Measurements from ENCODE around the gene KIFBP.
A peak's percentile ranks its signal among the peaks of the same experiment; 100 is the strongest.

DNA sequence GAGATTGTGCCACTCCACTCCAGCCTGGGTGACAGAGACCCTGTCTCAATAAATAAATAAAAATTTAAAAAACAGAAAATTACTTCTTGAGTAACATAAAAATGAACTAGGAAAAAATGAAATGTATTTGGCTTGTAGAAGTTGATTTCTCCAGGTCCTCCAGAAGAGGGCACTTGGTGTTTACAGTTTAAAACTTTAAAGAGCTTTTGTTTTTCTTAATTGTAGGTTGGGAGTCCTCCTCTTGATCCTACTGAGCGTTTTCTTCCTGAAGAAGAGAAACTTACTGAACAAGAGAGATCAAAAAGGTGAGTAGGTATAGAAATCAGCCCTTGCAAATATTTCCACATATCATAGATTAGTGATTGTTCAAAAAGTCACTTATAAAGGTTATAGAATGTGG lies 16.2 kb downstream of the KIFBP start:
- TF ChIP-seq SP1 (IDR thresholded peaks at IDR 0.05; ENCODE audit: low read depth) = no peak
- TF ChIP-seq ZNF274 (IDR thresholded peaks at IDR 0.05; ENCODE audit: low read depth, low read length) = no peak
- no peak for TF ChIP-seq POLR2A (IDR thresholded peaks at IDR 0.05; ENCODE audit: borderline replicate concordance, extremely low read depth, insufficient read depth, insufficient read length)
- TF ChIP-seq, protein P1, sequence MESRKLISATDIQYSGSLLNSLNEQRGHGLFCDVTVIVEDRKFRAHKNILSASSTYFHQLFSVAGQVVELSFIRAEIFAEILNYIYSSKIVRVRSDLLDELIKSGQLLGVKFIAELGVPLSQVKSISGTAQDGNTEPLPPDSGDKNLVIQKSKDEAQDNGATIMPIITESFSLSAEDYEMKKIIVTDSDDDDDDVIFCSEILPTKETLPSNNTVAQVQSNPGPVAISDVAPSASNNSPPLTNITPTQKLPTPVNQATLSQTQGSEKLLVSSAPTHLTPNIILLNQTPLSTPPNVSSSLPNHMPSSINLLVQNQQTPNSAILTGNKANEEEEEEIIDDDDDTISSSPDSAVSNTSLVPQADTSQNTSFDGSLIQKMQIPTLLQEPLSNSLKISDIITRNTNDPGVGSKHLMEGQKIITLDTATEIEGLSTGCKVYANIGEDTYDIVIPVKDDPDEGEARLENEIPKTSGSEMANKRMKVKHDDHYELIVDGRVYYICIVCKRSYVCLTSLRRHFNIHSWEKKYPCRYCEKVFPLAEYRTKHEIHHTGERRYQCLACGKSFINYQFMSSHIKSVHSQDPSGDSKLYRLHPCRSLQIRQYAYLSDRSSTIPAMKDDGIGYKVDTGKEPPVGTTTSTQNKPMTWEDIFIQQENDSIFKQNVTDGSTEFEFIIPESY (IDR thresholded peaks at IDR 0.05; ENCODE audit: extremely low read depth, insufficient replicate concordance, low read length) = no peak
- no peak for TF ChIP-seq TCF7L2 (IDR thresholded peaks at IDR 0.05; ENCODE audit: borderline replicate concordance, extremely low read depth, insufficient read depth, insufficient read length)
- no peak for TF ChIP-seq CEBPB (IDR thresholded peaks at IDR 0.05; ENCODE audit: low read depth)
- no peak for TF ChIP-seq SIN3A (IDR thresholded peaks at IDR 0.05; ENCODE audit: low read depth)
- TF ChIP-seq, protein P2, sequence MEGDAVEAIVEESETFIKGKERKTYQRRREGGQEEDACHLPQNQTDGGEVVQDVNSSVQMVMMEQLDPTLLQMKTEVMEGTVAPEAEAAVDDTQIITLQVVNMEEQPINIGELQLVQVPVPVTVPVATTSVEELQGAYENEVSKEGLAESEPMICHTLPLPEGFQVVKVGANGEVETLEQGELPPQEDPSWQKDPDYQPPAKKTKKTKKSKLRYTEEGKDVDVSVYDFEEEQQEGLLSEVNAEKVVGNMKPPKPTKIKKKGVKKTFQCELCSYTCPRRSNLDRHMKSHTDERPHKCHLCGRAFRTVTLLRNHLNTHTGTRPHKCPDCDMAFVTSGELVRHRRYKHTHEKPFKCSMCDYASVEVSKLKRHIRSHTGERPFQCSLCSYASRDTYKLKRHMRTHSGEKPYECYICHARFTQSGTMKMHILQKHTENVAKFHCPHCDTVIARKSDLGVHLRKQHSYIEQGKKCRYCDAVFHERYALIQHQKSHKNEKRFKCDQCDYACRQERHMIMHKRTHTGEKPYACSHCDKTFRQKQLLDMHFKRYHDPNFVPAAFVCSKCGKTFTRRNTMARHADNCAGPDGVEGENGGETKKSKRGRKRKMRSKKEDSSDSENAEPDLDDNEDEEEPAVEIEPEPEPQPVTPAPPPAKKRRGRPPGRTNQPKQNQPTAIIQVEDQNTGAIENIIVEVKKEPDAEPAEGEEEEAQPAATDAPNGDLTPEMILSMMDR (IDR thresholded peaks at IDR 0.05 in 2 of 3, conservative IDR thresholded peaks at IDR 0.05 in 1 of 3; ENCODE audit: borderline replicate concordance in 1 of 3, insufficient read depth in 1 of 3, low read depth in 2 of 3, low read length in 2 of 3) = peak; percentile 27 to 65 (median 41); a peak in 4 of 6 replicates
- TF ChIP-seq POLR2AphosphoS5 (IDR thresholded peaks at IDR 0.05; ENCODE audit: low read depth, low read length) = no peak
- TF ChIP-seq EZH2 (IDR thresholded peaks at IDR 0.05) = no peak
- TF ChIP-seq, protein P3, sequence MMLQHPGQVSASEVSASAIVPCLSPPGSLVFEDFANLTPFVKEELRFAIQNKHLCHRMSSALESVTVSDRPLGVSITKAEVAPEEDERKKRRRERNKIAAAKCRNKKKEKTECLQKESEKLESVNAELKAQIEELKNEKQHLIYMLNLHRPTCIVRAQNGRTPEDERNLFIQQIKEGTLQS (IDR thresholded peaks at IDR 0.05) = no peak
